ENCODE data around the gene IL21R. TPM values are rescaled to one million over a fixed set of nuclear protein-coding genes. Genes with fewer than 3 reads are reported as not detected.

Gene IL21R
- total RNA-seq, 4 donors from 2014 or later: 0.20 to 1.1 (median 0.27) TPM; not detected in 1

DNA sequence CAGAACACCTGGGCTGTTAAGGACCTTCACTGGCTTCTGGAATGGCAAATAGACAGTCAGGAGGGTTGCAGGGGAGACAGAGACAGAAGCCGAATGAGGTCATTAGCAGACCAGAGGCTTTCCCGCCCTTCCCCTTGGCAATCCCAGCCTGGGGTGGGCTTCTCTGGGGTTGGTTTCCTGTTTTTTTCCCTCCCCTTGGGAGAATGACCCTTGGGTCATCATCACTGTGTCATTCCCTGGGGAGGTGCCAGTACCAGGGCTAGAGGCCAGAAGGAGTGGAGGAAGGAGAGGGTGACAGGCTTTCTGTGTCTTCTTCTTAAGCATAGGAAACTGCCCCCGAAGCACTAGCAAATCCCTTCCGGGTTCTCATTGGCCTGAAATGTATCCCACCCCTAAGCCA, 42.9 kb upstream of the IL21R start:
- Histone ChIP-seq H3K27ac (no peak overlapping the region), H3K4me3 (no peak overlapping the region), H3K4me1 (peaks cover 0 to 15% (median 12%) of the 10 kb centered on the region in 4 donors), H3K36me3 (peaks cover 0 to 60% (median 20%) of the 10 kb centered on the region in 4 donors), H3K9me3 (no peaks in the 10 kb centered on the region), H3K27me3 (no peaks in the 10 kb centered on the region)
- intact Hi-C loops (cut with DNase I; ENCODE audit: low total_unique reads): no loop called here
- 94 to 100% methylated on average over 1 to 4 of the region's 4 CpGs for whole genome bisulfite sequencing, 2 donors (ENCODE audit: low coverage in 1 of 2)
- TF ChIP-seq POLR2A (IDR thresholded peaks at IDR 0.05): no peak
- TF ChIP-seq, protein P1, sequence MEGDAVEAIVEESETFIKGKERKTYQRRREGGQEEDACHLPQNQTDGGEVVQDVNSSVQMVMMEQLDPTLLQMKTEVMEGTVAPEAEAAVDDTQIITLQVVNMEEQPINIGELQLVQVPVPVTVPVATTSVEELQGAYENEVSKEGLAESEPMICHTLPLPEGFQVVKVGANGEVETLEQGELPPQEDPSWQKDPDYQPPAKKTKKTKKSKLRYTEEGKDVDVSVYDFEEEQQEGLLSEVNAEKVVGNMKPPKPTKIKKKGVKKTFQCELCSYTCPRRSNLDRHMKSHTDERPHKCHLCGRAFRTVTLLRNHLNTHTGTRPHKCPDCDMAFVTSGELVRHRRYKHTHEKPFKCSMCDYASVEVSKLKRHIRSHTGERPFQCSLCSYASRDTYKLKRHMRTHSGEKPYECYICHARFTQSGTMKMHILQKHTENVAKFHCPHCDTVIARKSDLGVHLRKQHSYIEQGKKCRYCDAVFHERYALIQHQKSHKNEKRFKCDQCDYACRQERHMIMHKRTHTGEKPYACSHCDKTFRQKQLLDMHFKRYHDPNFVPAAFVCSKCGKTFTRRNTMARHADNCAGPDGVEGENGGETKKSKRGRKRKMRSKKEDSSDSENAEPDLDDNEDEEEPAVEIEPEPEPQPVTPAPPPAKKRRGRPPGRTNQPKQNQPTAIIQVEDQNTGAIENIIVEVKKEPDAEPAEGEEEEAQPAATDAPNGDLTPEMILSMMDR (IDR thresholded peaks at IDR 0.05): no peak
- in situ Hi-C loops (cut with MboI; ENCODE audit: low pct_ligation_motif_present in 1 of 4, low pct_unique_long_range_greater_than_20kb in 1 of 4, low sequenced_read_pairs in 3 of 4): no loop called here
- DNase-seq: no peak

DNA sequence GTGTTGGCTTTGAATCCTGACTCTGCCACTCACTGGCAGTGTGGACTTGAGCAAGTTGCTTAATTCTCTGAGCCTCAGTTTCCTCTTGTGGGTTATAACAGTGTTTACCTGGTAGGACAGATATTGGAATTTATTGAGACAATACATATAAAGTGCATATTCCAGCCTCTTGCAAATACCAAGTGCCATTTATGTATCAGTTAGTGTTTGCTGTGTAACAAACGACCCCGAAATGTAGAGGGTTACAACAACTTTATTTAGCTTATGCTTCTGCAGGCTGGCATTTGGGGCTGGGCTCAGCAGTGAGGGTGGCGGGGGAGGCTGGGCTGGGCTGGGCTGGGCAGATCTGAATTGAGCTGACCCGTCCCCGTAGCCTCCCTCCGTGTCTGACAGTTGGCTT, 42.4 kb upstream of the IL21R start:
- in situ Hi-C loops (cut with MboI; ENCODE audit: low pct_ligation_motif_present in 1 of 4, low pct_unique_long_range_greater_than_20kb in 1 of 4, low sequenced_read_pairs in 3 of 4): loop anchor here in 1 of 4 donors (10.0 kb wide), 1 partner anchor 125 kb away; no protein-coding TSS in a partner anchor
- intact Hi-C loops (cut with DNase I; ENCODE audit: low total_unique reads): loop anchor here (10.0 kb wide), 1 partner anchor 45 kb away; the partner anchor contains the start of gene IL4R

DNA sequence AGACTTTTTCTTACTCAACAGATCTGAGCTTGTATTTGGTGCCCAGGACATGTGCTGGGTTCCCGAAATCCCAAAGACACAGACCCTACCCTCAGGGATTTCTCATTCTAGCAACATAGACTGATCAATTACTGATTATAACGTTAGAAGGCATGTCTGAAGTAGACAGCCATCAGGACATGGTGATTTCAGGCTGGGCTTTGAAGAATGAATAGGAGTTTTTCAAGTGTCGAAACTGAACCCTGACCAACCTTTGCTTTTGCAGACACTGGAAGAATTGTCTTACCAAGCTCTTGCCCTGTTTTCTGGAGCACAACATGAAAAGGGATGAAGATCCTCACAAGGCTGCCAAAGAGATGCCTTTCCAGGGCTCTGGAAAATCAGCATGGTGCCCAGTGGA, 40.0 kb upstream of the IL21R start:
- 92% methylated on average over 3 of the region's 3 CpGs; no CpG with 5 or more reads in 1 of the 2 donors for WGBS, 2 donors (ENCODE audit: low coverage in 1 of 2)
- no peak overlapping the region for H3K27ac ChIP-seq
- in situ Hi-C loops (cut with MboI; ENCODE audit: low pct_ligation_motif_present in 1 of 4, low pct_unique_long_range_greater_than_20kb in 1 of 4, low sequenced_read_pairs in 3 of 4) (loop anchor here in 1 of 4 donors (10.0 kb wide), 1 partner anchor 127 kb away; no protein-coding TSS in a partner anchor), intact Hi-C loops (cut with DNase I; ENCODE audit: low total_unique reads) (loop anchor here (10.0 kb wide), 1 partner anchor 47 kb away; the partner anchor contains the start of gene IL4R)
- no peak overlapping the region for H3K4me3 ChIP-seq
- TF ChIP-seq POLR2AphosphoS5 (IDR thresholded peaks at IDR 0.05) (no peak), EP300 (IDR thresholded peaks at IDR 0.05; ENCODE audit: low read depth) (no peak), POLR2A (IDR thresholded peaks at IDR 0.05) (no peak)
- TF ChIP-seq, protein P1 (IDR thresholded peaks at IDR 0.05): no peak
- peaks cover under 1 to 26% (median 18%) of the 10 kb centered on the region in 4 donors for H3K4me1 ChIP-seq
- H3K36me3 ChIP-seq: peaks cover 0 to 40% (median 17%) of the 10 kb centered on the region in 4 donors
- no peaks in the 10 kb centered on the region for H3K27me3 ChIP-seq
- H3K9me3 ChIP-seq: no peaks in the 10 kb centered on the region
- no peak for DNase-seq

More for the DNA sequence above, 42.4 kb upstream of the IL21R start:
- H3K4me1 ChIP-seq: peaks cover 0 to 20% (median 16%) of the 10 kb centered on the region in 4 donors
- H3K27me3 ChIP-seq: no peaks in the 10 kb centered on the region
- no peaks in the 10 kb centered on the region for H3K9me3 ChIP-seq
- 86% methylated on average over 6 of the region's 6 CpGs; no CpG with 5 or more reads in 1 of the 2 donors for WGBS, 2 donors (ENCODE audit: low coverage in 1 of 2)
- H3K27ac ChIP-seq: no peak overlapping the region
- no peak for DNase-seq
- peaks cover 0 to 54% (median 19%) of the 10 kb centered on the region in 4 donors for H3K36me3 ChIP-seq
- no peak overlapping the region for H3K4me3 ChIP-seq
- TF ChIP-seq, protein P1 (IDR thresholded peaks at IDR 0.05): no peak
- TF ChIP-seq POLR2AphosphoS5 (IDR thresholded peaks at IDR 0.05) (no peak), EP300 (IDR thresholded peaks at IDR 0.05; ENCODE audit: low read depth) (no peak), POLR2A (IDR thresholded peaks at IDR 0.05) (no peak)

DNA sequence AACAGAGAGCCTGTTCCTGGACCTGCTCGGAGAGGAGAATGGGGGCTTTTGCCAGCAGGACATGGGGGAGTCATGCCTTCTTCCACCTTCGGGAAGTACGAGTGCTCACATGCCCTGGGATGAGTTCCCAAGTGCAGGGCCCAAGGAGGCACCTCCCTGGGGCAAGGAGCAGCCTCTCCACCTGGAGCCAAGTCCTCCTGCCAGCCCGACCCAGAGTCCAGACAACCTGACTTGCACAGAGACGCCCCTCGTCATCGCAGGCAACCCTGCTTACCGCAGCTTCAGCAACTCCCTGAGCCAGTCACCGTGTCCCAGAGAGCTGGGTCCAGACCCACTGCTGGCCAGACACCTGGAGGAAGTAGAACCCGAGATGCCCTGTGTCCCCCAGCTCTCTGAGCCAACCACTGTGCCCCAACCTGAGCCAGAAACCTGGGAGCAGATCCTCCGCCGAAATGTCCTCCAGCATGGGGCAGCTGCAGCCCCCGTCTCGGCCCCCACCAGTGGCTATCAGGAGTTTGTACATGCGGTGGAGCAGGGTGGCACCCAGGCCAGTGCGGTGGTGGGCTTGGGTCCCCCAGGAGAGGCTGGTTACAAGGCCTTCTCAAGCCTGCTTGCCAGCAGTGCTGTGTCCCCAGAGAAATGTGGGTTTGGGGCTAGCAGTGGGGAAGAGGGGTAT, 39.3 kb upstream of the IL21R start:
- intact Hi-C loops (cut with DNase I; ENCODE audit: low total_unique reads) (loop anchor here (10.0 kb wide), 1 partner anchor 48 kb away; the partner anchor contains the start of gene IL4R), in situ Hi-C loops (cut with MboI; ENCODE audit: low pct_ligation_motif_present in 1 of 4, low pct_unique_long_range_greater_than_20kb in 1 of 4, low sequenced_read_pairs in 3 of 4) (loop anchor here in 1 of 4 donors (10.0 kb wide), 1 partner anchor 128 kb away; no protein-coding TSS in a partner anchor)
- peaks cover 7 to 33% (median 23%) of the 10 kb centered on the region in 4 donors for H3K4me1 ChIP-seq
- H3K27ac ChIP-seq: peak overlapping the region in 3 of 4 donors; percentile 59 to 80 (median 61)
- H3K9me3 ChIP-seq: no peaks in the 10 kb centered on the region
- peaks cover 0 to 33% (median 17%) of the 10 kb centered on the region in 4 donors for H3K36me3 ChIP-seq
- no peak for TF ChIP-seq POLR2A (IDR thresholded peaks at IDR 0.05)
- TF ChIP-seq, protein P1 (IDR thresholded peaks at IDR 0.05): no peak
- no peak for TF ChIP-seq POLR2AphosphoS5 (IDR thresholded peaks at IDR 0.05)
- TF ChIP-seq EP300 (IDR thresholded peaks at IDR 0.05; ENCODE audit: low read depth): no peak
- 93 to 100% methylated on average over 1 to 16 of the region's 16 CpGs for WGBS, 2 donors (ENCODE audit: low coverage in 1 of 2)
- DNase-seq: no peak
- H3K27me3 ChIP-seq: no peaks in the 10 kb centered on the region
- no peak overlapping the region for H3K4me3 ChIP-seq
